ENCODE results near the gene ARMC3. TPM values are rescaled to one million over a fixed set of nuclear protein-coding genes. Genes with fewer than 3 reads are reported as not detected.

ARMC3 gene
- total and polyA plus RNA-seq, 9 of the 15 experiments (the other 6 are each of a cell fraction or from before 2014, with no cell fraction given), result 0.33 to 1.1 (median 0.62) TPM

GRCh38 chr10:23051855-23052331 lies 124.0 kb downstream of the ARMC3 start (continued):
- TF ChIP-seq TEAD2 (tag; IDR thresholded peaks at IDR 0.05) (no peak), BCOR (IDR thresholded peaks at IDR 0.05) (no peak), HEY1 (CRISPR knock-in tag; IDR thresholded peaks at IDR 0.05; ENCODE audit: borderline replicate concordance) (no peak), MECOM (CRISPR knock-in tag; IDR thresholded peaks at IDR 0.05) (0 out of 2 replicates have a peak, but pooled peaks have one; percentile 15), ZBTB7A (IDR thresholded peaks at IDR 0.05; ENCODE audit: borderline replicate concordance, control insufficient read depth, low read depth, low read length) (no peak), SREBF2 (CRISPR knock-in tag; IDR thresholded peaks at IDR 0.05) (no peak), ZNF224 (CRISPR knock-in tag; IDR thresholded peaks at IDR 0.05) (no peak), PKNOX1 (IDR thresholded peaks at IDR 0.05) (no peak), ZFPM2 (CRISPR knock-in tag; IDR thresholded peaks at IDR 0.05) (no peak), ID3 (CRISPR knock-in tag; IDR thresholded peaks at IDR 0.05) (no peak), ID3 (tag; IDR thresholded peaks at IDR 0.05) (no peak), ZEB2 (IDR thresholded peaks at IDR 0.05) (peak; percentile 24; the same call in 1 of the 2 replicates), KLF16 (IDR thresholded peaks at IDR 0.05) (no peak), RBM25 (IDR thresholded peaks at IDR 0.05; ENCODE audit: low read depth, low read length, severe bottlenecking) (no peak), RFX1 (IDR thresholded peaks at IDR 0.05) (peak; percentile 73), MAFK (IDR thresholded peaks at IDR 0.05; ENCODE audit: low read length) (no peak), CTCF (IDR thresholded peaks at IDR 0.05 in 2 of 3, conservative IDR thresholded peaks at IDR 0.05 in 1 of 3; ENCODE audit: insufficient read depth in 2 of 3, low read depth in 1 of 3, low read length in 3 of 3) (no peak), ZNF75A (CRISPR knock-in tag; IDR thresholded peaks at IDR 0.05) (no peak), GATA2 (CRISPR knock-in tag; IDR thresholded peaks at IDR 0.05) (no peak), HIVEP1 (CRISPR knock-in tag; IDR thresholded peaks at IDR 0.05) (no peak), SP1 (CRISPR knock-in tag; IDR thresholded peaks at IDR 0.05) (no peak), FOS (IDR thresholded peaks at IDR 0.05; ENCODE audit: extremely low read depth, insufficient read length) (no peak), RCOR1 (IDR thresholded peaks at IDR 0.05; ENCODE audit: borderline replicate concordance in 1 of 2, low read depth in 2 of 2, low read length in 2 of 2) (peak in 1 of 2 experiments; percentile 22; a peak in 1 of 4 replicates), TGIF2 (CRISPR knock-in tag; IDR thresholded peaks at IDR 0.05) (no peak), ZNF696 (CRISPR knock-in tag; conservative IDR thresholded peaks at IDR 0.05) (no peak), PATZ1 (CRISPR knock-in tag; IDR thresholded peaks at IDR 0.05; ENCODE audit: borderline replicate concordance) (no peak), ZNF589 (CRISPR knock-in tag; IDR thresholded peaks at IDR 0.05; ENCODE audit: low read depth) (peak; percentile 76; the same call in 1 of the 2 replicates)

Measured in K562 (cell line).